ENCODE data around the gene SRGAP1. TPM values are rescaled to one million over a fixed set of nuclear protein-coding genes. Genes with fewer than 3 reads are reported as not detected.

Gene SRGAP1
- total RNA-seq, 1 donor, result 26.1 TPM

GRCh38 chr12:64056741-64057140 is 212.2 kb downstream of the SRGAP1 start:
- no peak for DNase-seq (ENCODE audit: insufficient read length, low spot score, missing footprints)
- no peak for TF ChIP-seq CTCF (IDR thresholded peaks at IDR 0.05; ENCODE audit: extremely low read depth, low read depth, low read length)
- no peaks in the 10 kb centered on the region for H3K79me2 ChIP-seq (ENCODE audit: insufficient read depth, low read length)

GRCh38 chr12:64057706-64058105 is 213.2 kb downstream of the SRGAP1 start:
- H3K4me3 ChIP-seq (ENCODE audit: insufficient read depth, low read length), result no peak overlapping the region
- no peak overlapping the region for H2AFZ ChIP-seq (ENCODE audit: low read length)
- peaks cover 10% of the 10 kb centered on the region for H3K4me1 ChIP-seq (ENCODE audit: insufficient read depth, low read length)
- no peaks in the 10 kb centered on the region for H3K36me3 ChIP-seq (ENCODE audit: insufficient read depth, low read length)
- H3K79me2 ChIP-seq (ENCODE audit: insufficient read depth, low read length), result no peaks in the 10 kb centered on the region
- no peak overlapping the region for H3K27ac ChIP-seq (ENCODE audit: low read depth, low read length)
- H4K20me1 ChIP-seq (ENCODE audit: insufficient read depth, low read length), result no peaks in the 10 kb centered on the region
- no peaks in the 10 kb centered on the region for H3K27me3 ChIP-seq (ENCODE audit: insufficient read depth, low read length)
- H3K9me3 ChIP-seq (ENCODE audit: low read depth, low read length), result no peaks in the 10 kb centered on the region
- TF ChIP-seq CTCF (IDR thresholded peaks at IDR 0.05; ENCODE audit: extremely low read depth, low read depth, low read length), result no peak
- peak; percentile 17 for DNase-seq (ENCODE audit: insufficient read length, low spot score, missing footprints)
- H3K4me2 ChIP-seq (ENCODE audit: insufficient read depth, low read length), result no peak overlapping the region

More at GRCh38 chr12:64056741-64057140, 212.2 kb downstream of the SRGAP1 start:
- no peak overlapping the region for H3K4me3 ChIP-seq (ENCODE audit: insufficient read depth, low read length)
- H3K4me2 ChIP-seq (ENCODE audit: insufficient read depth, low read length), result no peak overlapping the region
- no peaks in the 10 kb centered on the region for H3K27me3 ChIP-seq (ENCODE audit: insufficient read depth, low read length)
- no peak overlapping the region for H2AFZ ChIP-seq (ENCODE audit: low read length)
- H3K36me3 ChIP-seq (ENCODE audit: insufficient read depth, low read length), result no peaks in the 10 kb centered on the region
- H4K20me1 ChIP-seq (ENCODE audit: insufficient read depth, low read length), result no peaks in the 10 kb centered on the region
- H3K27ac ChIP-seq (ENCODE audit: low read depth, low read length), result no peak overlapping the region
- H3K9me3 ChIP-seq (ENCODE audit: low read depth, low read length), result no peaks in the 10 kb centered on the region
- peaks cover 10% of the 10 kb centered on the region for H3K4me1 ChIP-seq (ENCODE audit: insufficient read depth, low read length)

GRCh38 chr12:64058541-64059265 is 214.2 kb downstream of the SRGAP1 start:
- H3K27ac ChIP-seq (ENCODE audit: low read depth, low read length), result no peak overlapping the region
- no peaks in the 10 kb centered on the region for H4K20me1 ChIP-seq (ENCODE audit: insufficient read depth, low read length)
- no peaks in the 10 kb centered on the region for H3K27me3 ChIP-seq (ENCODE audit: insufficient read depth, low read length)
- DNase-seq (ENCODE audit: insufficient read length, low spot score, missing footprints), result peak; percentile 5
- no peaks in the 10 kb centered on the region for H3K79me2 ChIP-seq (ENCODE audit: insufficient read depth, low read length)
- peaks cover 10% of the 10 kb centered on the region for H3K4me1 ChIP-seq (ENCODE audit: insufficient read depth, low read length)
- no peaks in the 10 kb centered on the region for H3K9me3 ChIP-seq (ENCODE audit: low read depth, low read length)
- no peak overlapping the region for H2AFZ ChIP-seq (ENCODE audit: low read length)
- TF ChIP-seq CTCF (IDR thresholded peaks at IDR 0.05; ENCODE audit: extremely low read depth, low read depth, low read length), result no peak
- no peak overlapping the region for H3K4me3 ChIP-seq (ENCODE audit: insufficient read depth, low read length)
- peaks cover 4% of the 10 kb centered on the region for H3K36me3 ChIP-seq (ENCODE audit: insufficient read depth, low read length)
- H3K4me2 ChIP-seq (ENCODE audit: insufficient read depth, low read length), result no peak overlapping the region

GRCh38 chr12:64059685-64060084 is 215.2 kb downstream of the SRGAP1 start:
- H3K36me3 ChIP-seq (ENCODE audit: insufficient read depth, low read length), result peaks cover 9% of the 10 kb centered on the region
- H3K4me1 ChIP-seq (ENCODE audit: insufficient read depth, low read length), result peaks cover 10% of the 10 kb centered on the region
- no peak for TF ChIP-seq CTCF (IDR thresholded peaks at IDR 0.05; ENCODE audit: extremely low read depth, low read depth, low read length)
- H2AFZ ChIP-seq (ENCODE audit: low read length), result no peak overlapping the region
- no peak overlapping the region for H3K4me2 ChIP-seq (ENCODE audit: insufficient read depth, low read length)
- H3K27ac ChIP-seq (ENCODE audit: low read depth, low read length), result no peak overlapping the region
- no peaks in the 10 kb centered on the region for H3K27me3 ChIP-seq (ENCODE audit: insufficient read depth, low read length)
- H3K4me3 ChIP-seq (ENCODE audit: insufficient read depth, low read length), result no peak overlapping the region
- no peak for DNase-seq (ENCODE audit: insufficient read length, low spot score, missing footprints)
- H3K79me2 ChIP-seq (ENCODE audit: insufficient read depth, low read length), result no peaks in the 10 kb centered on the region
- no peaks in the 10 kb centered on the region for H3K9me3 ChIP-seq (ENCODE audit: low read depth, low read length)
- no peaks in the 10 kb centered on the region for H4K20me1 ChIP-seq (ENCODE audit: insufficient read depth, low read length)
